ENCODE data around the gene TMEM52.

Gene TMEM52

GRCh38 chr1:1920608-1921458, 1.8 kb upstream of the TMEM52 start:
- POLR2A ChIA-PET: interaction anchor here (0.8 kb wide), 1 partner anchor 11 kb away, joined by 3 read pairs; no protein-coding TSS in a partner anchor
- no peak for DNase-seq (ENCODE audit: extremely low spot score)
- CTCF ChIA-PET: interaction anchor here (0.8 kb wide), 1 partner anchor 124 kb away, joined by 3 read pairs; no protein-coding TSS in a partner anchor
- TF ChIP-seq LEF1 (IDR thresholded peaks at IDR 0.05; ENCODE audit: borderline replicate concordance) (no peak), ELF4 (IDR thresholded peaks at IDR 0.05) (no peak), FOXM1 (IDR thresholded peaks at IDR 0.05; ENCODE audit: borderline replicate concordance) (no peak), SUZ12 (IDR thresholded peaks at IDR 0.05) (no peak), L3MBTL2 (conservative IDR thresholded peaks at IDR 0.05) (no peak), HDGF (IDR thresholded peaks at IDR 0.05; ENCODE audit: borderline replicate concordance) (no peak), SP1 (IDR thresholded peaks at IDR 0.05) (no peak), NFRKB (IDR thresholded peaks at IDR 0.05) (no peak), PKNOX1 (IDR thresholded peaks at IDR 0.05) (no peak), FOXA1 (IDR thresholded peaks at IDR 0.05) (no peak), TARDBP (IDR thresholded peaks at IDR 0.05) (no peak)

- no peak for DNase-seq (ENCODE audit: extremely low spot score)
- CTCF ChIA-PET: interaction anchor here (0.8 kb wide), 1 partner anchor 124 kb away, joined by 3 read pairs; no protein-coding TSS in a partner anchor
- TF ChIP-seq LEF1 (IDR thresholded peaks at IDR 0.05; ENCODE audit: borderline replicate concordance) (no peak), FOXA1 (IDR thresholded peaks at IDR 0.05) (no peak)
- POLR2A ChIA-PET: interaction anchor here (0.8 kb wide), 1 partner anchor 10 kb away, joined by 3 read pairs; no protein-coding TSS in a partner anchor
Observed at GRCh38 chr1:1920057-1920607, 1.1 kb upstream of the TMEM52 start.

GRCh38 chr1:1919304-1920056, 401 bp upstream of the TMEM52 start:
- ChIA-PET POLR2A (no interaction called here), CTCF (interaction anchor here (0.7 kb wide), 1 partner anchor 22 kb away, joined by 3 read pairs; no protein-coding TSS in a partner anchor)
- TF ChIP-seq FOXM1 (IDR thresholded peaks at IDR 0.05; ENCODE audit: borderline replicate concordance): no peak
- TF ChIP-seq SP1 (IDR thresholded peaks at IDR 0.05): peak; percentile 71
- peak; percentile 86; the same call in 1 of the 2 replicates for TF ChIP-seq HDGF (IDR thresholded peaks at IDR 0.05; ENCODE audit: borderline replicate concordance)
- DNase-seq (ENCODE audit: extremely low spot score): peak; percentile 100

- TF ChIP-seq SP1 (IDR thresholded peaks at IDR 0.05) (no peak), FOXA1 (IDR thresholded peaks at IDR 0.05) (no peak), NFRKB (IDR thresholded peaks at IDR 0.05) (no peak), ARNT (IDR thresholded peaks at IDR 0.05) (no peak), ZNF384 (IDR thresholded peaks at IDR 0.05) (no peak), FOXM1 (IDR thresholded peaks at IDR 0.05; ENCODE audit: borderline replicate concordance) (no peak)
- ChIA-PET CTCF (no interaction called here), POLR2A (no interaction called here)
- no peak for DNase-seq (ENCODE audit: extremely low spot score)
Observed at GRCh38 chr1:1917995-1918900, 831 bp downstream of the TMEM52 start.

- TF ChIP-seq NFRKB (IDR thresholded peaks at IDR 0.05) (no peak), FOXM1 (IDR thresholded peaks at IDR 0.05; ENCODE audit: borderline replicate concordance) (no peak), FOXK2 (IDR thresholded peaks at IDR 0.05) (no peak), TARDBP (IDR thresholded peaks at IDR 0.05) (no peak), CTBP1 (IDR thresholded peaks at IDR 0.05; ENCODE audit: borderline replicate concordance) (no peak), HDGF (IDR thresholded peaks at IDR 0.05; ENCODE audit: borderline replicate concordance) (no peak), FOXA1 (IDR thresholded peaks at IDR 0.05) (no peak), L3MBTL2 (conservative IDR thresholded peaks at IDR 0.05) (no peak), ARNT (IDR thresholded peaks at IDR 0.05) (no peak), SP1 (IDR thresholded peaks at IDR 0.05) (no peak), LEF1 (IDR thresholded peaks at IDR 0.05; ENCODE audit: borderline replicate concordance) (no peak), ELF4 (IDR thresholded peaks at IDR 0.05) (no peak), BHLHE40 (IDR thresholded peaks at IDR 0.05; ENCODE audit: borderline replicate concordance) (no peak), ZNF384 (IDR thresholded peaks at IDR 0.05) (no peak), PKNOX1 (IDR thresholded peaks at IDR 0.05) (no peak), SUZ12 (IDR thresholded peaks at IDR 0.05) (no peak)
- DNase-seq (ENCODE audit: extremely low spot score): no peak
- ChIA-PET POLR2A (no interaction called here), CTCF (interaction anchor here (0.6 kb wide), 1 partner anchor 95 kb away, joined by 3 read pairs; no protein-coding TSS in a partner anchor)
Observed at GRCh38 chr1:1917304-1917976, 1.6 kb downstream of the TMEM52 start.

Data from HEK293T (cell line).